H9 (cell line): ENCODE results near the gene SCLY. TPM values are rescaled to one million over a fixed set of nuclear protein-coding genes. Genes with fewer than 3 reads are reported as not detected.

Experiments used
- DNase-seq: peaks from one replicate; pipeline ENCODE4 v3.0.0-alpha.2; 2017
- H2AFZ ChIP-seq: one replicate; pipeline ENCODE4 v1.6.1; 2013; ENCODE audit warnings: mild to moderate bottlenecking, low read length, control low read depth, moderate library complexity
- H2AK5ac ChIP-seq: 2 replicates; pipeline ENCODE4 v1.6.1; 2013; ENCODE audit warnings: low read length, control low read depth, mixed read lengths; ENCODE audit not compliant: insufficient read length
- H2BK120ac ChIP-seq: one replicate; pipeline ENCODE4 v1.6.1; 2013; ENCODE audit warnings: low read depth, mild to moderate bottlenecking, low read length, control low read depth, inconsistent platforms; ENCODE audit not compliant: poor library complexity, severe bottlenecking
- H2BK12ac ChIP-seq: 2 replicates; pipeline ENCODE4 v1.6.1; 2013; ENCODE audit warnings: low read length, control low read depth, mixed read lengths, low read depth; ENCODE audit not compliant: insufficient read length
- H2BK15ac ChIP-seq: 2 replicates; pipeline ENCODE4 v1.6.1; 2013; ENCODE audit warnings: low read depth, low read length, control low read depth
- H2BK20ac ChIP-seq: one replicate; pipeline ENCODE4 v1.6.1; 2013; ENCODE audit warnings: low read depth, mild to moderate bottlenecking, low read length, control low read depth, inconsistent platforms; ENCODE audit not compliant: poor library complexity, severe bottlenecking
- H2BK5ac ChIP-seq: 2 replicates; pipeline ENCODE4 v1.6.1; 2013; ENCODE audit warnings: low read length, control low read depth, mixed read lengths; ENCODE audit not compliant: insufficient read length
- H3K14ac ChIP-seq: 2 replicates; pipeline ENCODE4 v1.6.1; 2013; ENCODE audit warnings: low read length, control low read depth; ENCODE audit not compliant: insufficient read depth
- H3K18ac ChIP-seq: 2 replicates; pipeline ENCODE4 v1.6.1; 2013; ENCODE audit warnings: low read depth, mild to moderate bottlenecking, mixed read lengths, low read length, control low read depth; ENCODE audit not compliant: insufficient read length
- H3K23ac ChIP-seq: 2 replicates; pipeline ENCODE4 v1.6.1; 2013; ENCODE audit warnings: low read length, control low read depth, mixed read lengths, low read depth; ENCODE audit not compliant: insufficient read length
- H3K23me2 ChIP-seq: 2 replicates; pipeline ENCODE4 v1.6.1; 2013; ENCODE audit warnings: low read depth, mild to moderate bottlenecking, mixed read lengths, low read length, control low read depth; ENCODE audit not compliant: insufficient read length, poor library complexity, severe bottlenecking
- H3K27ac ChIP-seq: 2 replicates; pipeline ENCODE4 v1.5.1; 2013; ENCODE audit warnings: low read length, control low read depth, mixed read lengths, low read depth; ENCODE audit not compliant: insufficient read length
- H3K27me3 ChIP-seq: 2 replicates; pipeline ENCODE4 v1.6.1; 2013; ENCODE audit warnings: low read length, control low read depth, inconsistent platforms; ENCODE audit not compliant: insufficient read depth
- H3K4ac ChIP-seq: 2 replicates; pipeline ENCODE4 v1.6.1; 2013; ENCODE audit warnings: low read depth, mild to moderate bottlenecking, control low read depth, inconsistent platforms, low read length, moderate library complexity
- H3K4me1 ChIP-seq: 2 replicates; pipeline ENCODE4 v1.6.1; 2013; ENCODE audit warnings: low read length, control low read depth, inconsistent platforms; ENCODE audit not compliant: insufficient read depth
- H3K4me2 ChIP-seq: 2 replicates; pipeline ENCODE4 v1.6.1; 2013; ENCODE audit warnings: low read length, control low read depth, mixed read lengths; ENCODE audit not compliant: insufficient read length, insufficient read depth
- H3K56ac ChIP-seq: 2 replicates; pipeline ENCODE4 v1.6.1; 2013; ENCODE audit warnings: low read depth, mild to moderate bottlenecking, mixed read lengths, low read length, control low read depth; ENCODE audit not compliant: insufficient read length
- H3K79me1 ChIP-seq: 2 replicates; pipeline ENCODE4 v1.6.1; 2013; ENCODE audit warnings: low read depth, mild to moderate bottlenecking, moderate library complexity, low read length, control low read depth, inconsistent platforms; ENCODE audit not compliant: insufficient read depth, poor library complexity, severe bottlenecking
- H3K79me2 ChIP-seq: 2 replicates; pipeline ENCODE4 v1.6.1; 2013; ENCODE audit warnings: low read length, control low read depth, inconsistent platforms; ENCODE audit not compliant: insufficient read depth
- H3K9ac ChIP-seq: 2 replicates; pipeline ENCODE4 v1.6.1; 2013; ENCODE audit warnings: low read length, control low read depth, mixed read lengths; ENCODE audit not compliant: insufficient read length; ENCODE audit errors: extremely low read depth
- H3K9me3 ChIP-seq: one replicate; pipeline ENCODE4 v1.6.1; 2013; ENCODE audit warnings: low read depth, low read length, inconsistent platforms; ENCODE audit not compliant: control insufficient read depth
- H3T11ph ChIP-seq: one replicate; pipeline ENCODE4 v1.6.1; 2013; ENCODE audit warnings: mild to moderate bottlenecking, low read length, control low read depth, inconsistent platforms
- H4K20me1 ChIP-seq: one replicate; pipeline ENCODE4 v1.6.1; 2013; ENCODE audit not compliant: control insufficient read depth, insufficient read length, insufficient read depth
- H4K5ac ChIP-seq: 2 replicates; pipeline ENCODE4 v1.6.1; 2013; ENCODE audit warnings: low read depth, mild to moderate bottlenecking, mixed read lengths, low read length, control low read depth; ENCODE audit not compliant: insufficient read length
- H4K8ac ChIP-seq: replicated peaks from 2 replicates; pipeline ENCODE4 v1.6.1; 2013; ENCODE audit warnings: low read length, control low read depth, mixed read lengths, low read depth; ENCODE audit not compliant: insufficient read length
- H4K91ac ChIP-seq: 2 replicates; pipeline ENCODE4 v1.6.1; 2013; ENCODE audit warnings: low read depth, mild to moderate bottlenecking, moderate library complexity, mixed read lengths, low read length, control low read depth; ENCODE audit not compliant: insufficient read length
- H3K27ac Mint-ChIP-seq, 3 experiments: 2 replicates in 2 of 3; 3 replicates in 1 of 3; pipeline ENCODE4 v1.8.0; 2020 to 2021; ENCODE audit warnings: mixed read lengths in 3 of 3, mild to moderate bottlenecking in 1 of 3, moderate library complexity in 1 of 3
- H3K27me3 Mint-ChIP-seq: 2 replicates; pipeline ENCODE4 v1.8.0; 2021; ENCODE audit warnings: low read depth, mild to moderate bottlenecking, moderate library complexity, mixed read lengths
- H3K36me3 Mint-ChIP-seq, 3 experiments: 2 replicates in 2 of 3; 3 replicates in 1 of 3; pipeline ENCODE4 v1.8.0; 2020 to 2021; ENCODE audit warnings: low read depth in 3 of 3, mixed read lengths in 3 of 3; ENCODE audit not compliant: insufficient read depth in 1 of 3
- H3K4me1 Mint-ChIP-seq, 2 experiments: 2 replicates each; pipeline ENCODE4 v1.8.0; 2020; ENCODE audit warnings: mixed read lengths in 2 of 2
- H3K4me3 Mint-ChIP-seq, 2 experiments: 2 replicates in 1 of 2; 3 replicates in 1 of 2; pipeline ENCODE4 v1.8.0; 2020 to 2021; ENCODE audit warnings: mild to moderate bottlenecking in 2 of 2, mixed read lengths in 2 of 2, moderate library complexity in 1 of 2
- H3K9me3 Mint-ChIP-seq, 2 experiments: 2 replicates in 1 of 2; 3 replicates in 1 of 2; pipeline ENCODE4 v1.8.0; 2020; ENCODE audit warnings: mild to moderate bottlenecking in 2 of 2, mixed read lengths in 2 of 2, moderate library complexity in 1 of 2
- WGBS: extraction: QIAGEN DNeasy Blood & Tissue Kit; methylation state at CpG from one replicate; pipeline ENCODE4 v1.1.7; 2013; ENCODE audit warnings: missing lambda C conversion rate, low lambda C conversion rate, mixed read lengths; ENCODE audit not compliant: insufficient read length; ENCODE audit errors: extremely low coverage; 5-methylcytosine and 5-hydroxymethylcytosine counted together
- total RNA-seq: library from RNA; stranded (reverse); gene quantifications from 2 replicates; pipeline ENCODE4 v1.2.1, GENCODE V29; 2021
- TF ChIP-seq, protein P1 (sequence below): fragments of 200-600 bp; sonication (generic); conservative IDR thresholded peaks from 3 replicates; pipeline ENCODE4 v1.8.0; 2021; ENCODE audit warnings: antibody characterized with exemption, mild to moderate bottlenecking

SCLY gene
- total RNA-seq, 1 experiment from 2014 or later: 55.3 TPM

DNA sequence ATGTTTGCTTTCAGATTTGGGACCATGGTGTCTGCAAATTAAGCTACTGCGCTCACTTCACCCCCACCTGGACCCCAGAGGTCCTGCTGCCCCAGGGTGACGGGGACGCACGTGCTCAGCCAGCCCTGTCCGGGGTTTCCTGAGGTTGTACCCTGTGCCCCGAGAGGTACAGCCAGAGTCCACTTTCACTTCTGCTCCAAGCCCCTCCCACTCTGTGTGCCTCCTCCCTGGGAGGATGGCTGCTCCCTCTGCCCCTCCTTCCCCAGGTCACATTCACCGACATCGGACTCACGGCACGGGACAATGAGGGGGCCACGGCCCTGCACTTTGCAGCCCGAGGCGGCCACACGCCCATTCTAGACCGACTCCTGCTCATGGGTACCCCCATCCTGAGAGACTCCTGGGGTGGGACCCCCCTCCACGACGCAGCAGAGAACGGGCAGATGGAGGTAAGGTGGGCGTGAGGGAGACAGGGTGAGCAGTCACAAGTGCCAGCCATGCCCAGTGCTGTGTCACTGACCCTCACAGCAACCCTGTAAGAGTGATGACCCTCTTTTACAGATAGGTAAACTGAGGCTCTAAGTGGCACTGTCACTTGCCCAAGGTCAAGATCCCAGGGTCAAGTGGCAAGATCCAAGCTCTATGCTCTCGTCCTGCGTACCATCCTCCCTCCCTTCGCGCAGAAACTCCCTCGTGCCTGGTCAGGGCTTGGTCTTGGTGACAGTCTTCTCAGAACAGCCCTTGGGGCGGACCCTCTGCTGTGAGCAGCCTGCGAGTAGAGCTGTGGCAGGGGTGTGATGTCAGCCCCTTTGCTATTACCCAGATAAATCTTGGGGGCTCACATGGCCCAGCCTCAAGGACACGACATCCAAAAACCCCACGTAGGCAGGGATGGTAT is 47.0 kb downstream of the SCLY start:
- Mint-ChIP-seq H3K36me3 (peaks cover 0 to 3% (median 0%) of the 10 kb centered on the region in 3 experiments; a peak in 2 of 7 replicates), H3K4me1 (peaks cover 19 to 26% of the 10 kb centered on the region in 2 experiments), H3K27ac (peak overlapping the region in 1 of 3 experiments; percentile 91; a peak in 1 of 7 replicates), H3K27me3 (no peaks in the 10 kb centered on the region; the same call in none of the 2 replicates), H3K9me3 (peaks cover 7 to 8% of the 10 kb centered on the region in 2 experiments), H3K4me3 (no peak overlapping the region)
- Histone ChIP-seq H3K4ac (no peak overlapping the region), H3K23me2 (no peaks in the 10 kb centered on the region), H3K9me3 (no peaks in the 10 kb centered on the region), H3K27me3 (no peaks in the 10 kb centered on the region), H3K23ac (no peak overlapping the region), H3K79me2 (no peaks in the 10 kb centered on the region), H3K4me2 (no peak overlapping the region), H3T11ph (no peak overlapping the region), H3K56ac (no peak overlapping the region), H3K79me1 (no peaks in the 10 kb centered on the region), H4K8ac (no peak overlapping the region), H2BK12ac (no peak overlapping the region), H3K4me1 (no peaks in the 10 kb centered on the region; the same call in 1 of the 2 replicates), H4K20me1 (no peaks in the 10 kb centered on the region), H4K5ac (no peak overlapping the region), H2AFZ (no peak overlapping the region), H2AK5ac (no peak overlapping the region), H2BK20ac (no peak overlapping the region), H3K9ac (no peak overlapping the region), H2BK5ac (no peak overlapping the region), H4K91ac (no peak overlapping the region), H3K14ac (no peak overlapping the region), H2BK120ac (no peak overlapping the region), H3K18ac (no peak overlapping the region), H3K27ac (no peak overlapping the region), H2BK15ac (no peak overlapping the region)
- DNase-seq: peak; percentile 44
- TF ChIP-seq, protein P1, sequence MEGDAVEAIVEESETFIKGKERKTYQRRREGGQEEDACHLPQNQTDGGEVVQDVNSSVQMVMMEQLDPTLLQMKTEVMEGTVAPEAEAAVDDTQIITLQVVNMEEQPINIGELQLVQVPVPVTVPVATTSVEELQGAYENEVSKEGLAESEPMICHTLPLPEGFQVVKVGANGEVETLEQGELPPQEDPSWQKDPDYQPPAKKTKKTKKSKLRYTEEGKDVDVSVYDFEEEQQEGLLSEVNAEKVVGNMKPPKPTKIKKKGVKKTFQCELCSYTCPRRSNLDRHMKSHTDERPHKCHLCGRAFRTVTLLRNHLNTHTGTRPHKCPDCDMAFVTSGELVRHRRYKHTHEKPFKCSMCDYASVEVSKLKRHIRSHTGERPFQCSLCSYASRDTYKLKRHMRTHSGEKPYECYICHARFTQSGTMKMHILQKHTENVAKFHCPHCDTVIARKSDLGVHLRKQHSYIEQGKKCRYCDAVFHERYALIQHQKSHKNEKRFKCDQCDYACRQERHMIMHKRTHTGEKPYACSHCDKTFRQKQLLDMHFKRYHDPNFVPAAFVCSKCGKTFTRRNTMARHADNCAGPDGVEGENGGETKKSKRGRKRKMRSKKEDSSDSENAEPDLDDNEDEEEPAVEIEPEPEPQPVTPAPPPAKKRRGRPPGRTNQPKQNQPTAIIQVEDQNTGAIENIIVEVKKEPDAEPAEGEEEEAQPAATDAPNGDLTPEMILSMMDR: no peak
- WGBS: no CpG with 5 or more reads among the region's 28 CpGs
